Measurements from ENCODE around the gene GPR35.

The GPR35 gene

DNA sequence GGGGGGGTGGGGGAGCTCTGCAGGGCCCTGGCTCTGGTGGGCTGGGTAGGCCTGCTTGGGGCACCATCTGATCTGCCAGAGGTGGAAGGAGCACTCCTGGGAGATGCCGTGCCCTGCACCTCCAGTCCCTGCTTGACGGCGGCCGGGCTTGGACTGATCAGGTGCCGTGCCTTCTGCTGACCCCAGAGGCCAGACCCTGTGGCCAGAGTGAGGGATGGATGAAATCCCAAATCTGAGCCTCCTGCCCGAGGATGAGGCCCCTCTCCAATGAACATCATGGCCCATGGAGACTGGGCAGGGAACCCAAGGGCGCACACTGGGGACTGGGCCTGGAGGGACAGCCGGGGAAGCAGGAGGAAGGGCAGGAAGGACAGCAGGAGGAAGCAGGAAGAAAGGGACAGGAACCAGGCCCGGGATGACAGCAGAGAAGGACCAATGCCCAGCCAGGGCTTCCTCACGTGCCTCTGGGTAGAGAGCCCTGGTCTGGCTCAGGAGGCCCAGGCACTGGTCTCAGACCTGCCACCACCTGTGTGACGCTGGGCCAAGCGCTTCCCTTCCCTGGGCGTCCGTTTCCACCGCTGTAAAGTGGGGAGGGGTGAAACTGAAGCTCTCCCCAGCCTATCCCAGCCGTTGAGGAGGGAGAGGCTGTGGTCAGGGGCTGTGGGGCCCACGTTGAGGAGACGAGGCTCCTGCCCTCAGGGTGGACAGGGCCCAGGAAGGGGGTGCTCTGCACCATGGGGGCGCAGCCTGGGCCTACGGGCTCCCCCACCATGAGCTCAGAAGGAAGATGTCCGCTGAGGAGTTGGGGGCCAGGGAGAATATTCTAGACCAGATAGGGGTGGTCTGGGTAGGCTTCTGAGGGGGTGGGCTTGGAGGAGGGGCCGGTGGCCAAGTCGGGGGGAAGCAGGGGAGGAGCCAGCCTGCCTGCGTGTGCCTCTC, 1.0 kb upstream of the GPR35 start:
- peak; percentile 26 for DNase-seq

DNA sequence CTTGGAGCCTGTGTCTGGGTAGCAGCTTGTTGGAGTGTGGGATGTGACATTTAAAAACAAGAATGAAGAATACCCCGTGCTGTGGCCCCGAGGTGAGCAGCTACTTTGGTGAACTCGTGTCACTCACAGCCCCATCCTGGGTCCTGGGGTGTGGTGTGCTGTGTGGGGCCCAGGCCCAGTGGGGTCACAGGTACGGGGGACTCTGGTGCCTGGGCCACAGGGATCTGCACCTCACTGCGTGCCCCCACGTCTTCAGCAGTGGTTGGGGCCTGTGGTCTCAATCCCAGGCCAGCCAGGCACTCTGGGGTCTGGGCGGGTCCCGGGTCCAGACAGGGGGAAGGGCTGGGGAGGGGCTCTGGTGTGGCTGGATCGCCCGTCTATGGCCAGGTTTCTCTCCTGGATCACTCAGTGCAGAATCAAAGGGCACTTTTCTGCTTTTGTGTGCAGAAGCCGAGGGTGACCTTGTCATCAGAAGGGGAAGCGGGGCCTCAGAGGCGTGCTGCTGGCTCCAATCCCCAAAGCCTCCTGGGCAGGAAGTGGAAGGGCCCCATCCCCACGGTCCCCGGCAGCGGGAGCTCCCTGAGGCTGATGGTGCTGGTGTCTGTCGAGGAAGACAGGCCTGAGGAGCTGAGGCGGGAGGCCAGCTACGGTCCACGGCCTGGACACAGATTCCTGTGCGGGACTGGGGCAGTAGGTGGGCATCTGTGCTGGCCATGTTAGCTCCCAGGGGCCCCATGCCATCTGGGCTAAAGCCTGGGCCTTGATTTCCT, 1.4 kb downstream of the GPR35 start:
- DNase-seq, result peak; percentile 92

DNA sequence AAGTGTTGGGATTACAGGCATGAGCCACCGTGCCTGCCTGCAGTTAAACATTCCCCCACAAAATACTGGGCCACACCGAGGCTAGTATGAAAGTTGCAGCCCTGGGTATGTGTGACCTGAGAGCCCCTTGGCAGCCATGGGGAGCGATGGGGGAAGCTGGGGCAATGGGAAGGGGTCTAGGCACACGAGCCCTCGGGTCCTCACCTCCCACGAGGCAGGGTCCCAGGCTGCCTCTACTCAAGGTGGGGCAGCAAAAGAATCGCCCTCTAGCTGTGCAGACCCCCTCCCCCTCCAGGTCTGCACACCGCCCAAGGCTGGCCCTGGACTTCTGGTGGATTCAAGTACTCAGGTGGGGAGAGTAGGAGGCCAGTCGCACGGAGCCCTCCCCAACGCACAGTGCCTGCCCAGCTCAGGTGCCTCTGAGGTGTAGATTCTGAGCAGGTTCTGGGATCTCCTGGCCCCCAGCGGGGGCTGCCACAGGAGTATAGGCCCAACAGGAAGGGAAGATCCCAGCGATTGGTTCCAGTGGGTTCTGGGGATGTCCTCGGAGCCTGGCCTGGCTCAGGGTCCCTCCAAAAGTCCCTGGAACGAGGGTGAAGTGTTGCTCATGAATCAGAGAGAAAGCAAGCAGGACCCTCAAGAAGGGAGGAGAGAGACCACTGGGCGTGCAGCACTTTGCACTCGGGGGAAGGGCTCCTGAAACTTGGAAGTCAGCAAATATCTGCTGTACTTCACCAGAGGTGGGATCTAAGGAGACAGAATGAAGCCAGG, 2.6 kb downstream of the GPR35 start:
- DNase-seq, result no peak

DNA sequence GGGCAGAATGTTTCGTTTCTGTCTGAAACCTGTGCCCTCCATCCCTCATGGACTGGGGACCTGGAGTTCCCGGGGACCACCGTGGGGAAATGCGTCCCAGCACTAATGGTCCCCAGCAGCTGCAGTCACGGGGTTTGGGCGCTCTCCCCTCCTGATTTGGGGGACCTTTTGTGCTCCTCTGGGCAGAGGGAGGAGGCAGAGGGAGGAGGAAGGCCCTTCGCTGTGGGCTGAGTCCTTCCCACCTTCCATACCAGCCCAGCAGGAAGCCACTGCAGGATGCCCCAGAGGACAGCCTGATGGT, 3.2 kb downstream of the GPR35 start:
- no peak for DNase-seq

DNA sequence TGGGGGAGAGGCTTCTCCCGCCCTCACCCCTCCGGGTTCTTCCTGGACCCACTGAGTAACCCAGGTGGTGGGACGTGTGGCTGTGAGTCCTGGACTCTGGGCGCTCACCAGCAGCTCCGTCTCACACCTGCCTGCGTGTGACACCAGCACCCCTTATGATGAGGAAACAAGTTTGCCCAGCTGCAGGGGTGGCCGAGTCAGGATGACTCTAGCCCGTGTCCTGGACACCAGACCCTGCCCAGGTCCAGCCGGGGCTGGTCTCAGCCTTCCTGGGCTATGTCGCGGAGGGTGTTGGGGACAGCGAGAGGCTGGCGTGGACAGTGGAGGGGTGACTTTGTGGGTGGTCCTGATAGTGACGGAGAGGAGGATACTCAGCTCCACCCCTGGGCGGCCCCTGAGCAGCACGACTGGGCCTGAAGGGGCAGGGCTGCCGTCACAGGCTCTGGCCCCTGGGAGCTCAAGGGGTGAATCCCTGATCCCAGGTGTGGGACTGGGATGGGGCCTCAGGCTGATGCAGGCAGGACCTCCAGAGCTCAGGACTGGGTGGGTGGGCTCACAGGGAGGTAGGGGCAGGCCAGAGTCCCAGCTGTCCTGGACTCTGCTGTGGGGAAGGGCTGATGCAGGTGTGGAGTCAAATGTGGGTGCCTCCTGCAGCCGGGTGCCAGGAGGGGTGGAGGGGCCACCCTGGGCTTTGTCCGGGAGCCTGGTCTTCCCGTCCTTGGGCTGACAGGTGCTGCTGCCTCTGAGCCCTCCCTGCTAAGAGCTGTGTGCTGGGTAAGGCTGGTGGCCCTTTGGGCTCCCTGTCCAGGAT, 3.7 kb downstream of the GPR35 start:
- DNase-seq, result no peak

DNA sequence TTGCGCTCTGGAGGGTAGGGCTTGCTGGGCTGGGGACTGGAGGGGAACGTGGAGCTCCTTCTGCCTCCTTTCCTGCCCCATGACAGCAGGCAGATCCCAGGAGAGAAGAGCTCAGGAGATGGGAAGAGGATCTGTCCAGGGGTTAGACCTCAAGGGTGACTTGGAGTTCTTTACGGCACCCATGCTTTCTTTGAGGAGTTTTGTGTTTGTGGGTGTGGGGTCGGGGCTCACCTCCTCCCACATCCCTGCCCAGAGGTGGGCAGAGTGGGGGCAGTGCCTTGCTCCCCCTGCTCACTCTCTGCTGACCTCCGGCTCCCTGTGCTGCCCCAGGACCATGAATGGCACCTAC, 4.3 kb downstream of the GPR35 start:
- DNase-seq, result no peak

DNA sequence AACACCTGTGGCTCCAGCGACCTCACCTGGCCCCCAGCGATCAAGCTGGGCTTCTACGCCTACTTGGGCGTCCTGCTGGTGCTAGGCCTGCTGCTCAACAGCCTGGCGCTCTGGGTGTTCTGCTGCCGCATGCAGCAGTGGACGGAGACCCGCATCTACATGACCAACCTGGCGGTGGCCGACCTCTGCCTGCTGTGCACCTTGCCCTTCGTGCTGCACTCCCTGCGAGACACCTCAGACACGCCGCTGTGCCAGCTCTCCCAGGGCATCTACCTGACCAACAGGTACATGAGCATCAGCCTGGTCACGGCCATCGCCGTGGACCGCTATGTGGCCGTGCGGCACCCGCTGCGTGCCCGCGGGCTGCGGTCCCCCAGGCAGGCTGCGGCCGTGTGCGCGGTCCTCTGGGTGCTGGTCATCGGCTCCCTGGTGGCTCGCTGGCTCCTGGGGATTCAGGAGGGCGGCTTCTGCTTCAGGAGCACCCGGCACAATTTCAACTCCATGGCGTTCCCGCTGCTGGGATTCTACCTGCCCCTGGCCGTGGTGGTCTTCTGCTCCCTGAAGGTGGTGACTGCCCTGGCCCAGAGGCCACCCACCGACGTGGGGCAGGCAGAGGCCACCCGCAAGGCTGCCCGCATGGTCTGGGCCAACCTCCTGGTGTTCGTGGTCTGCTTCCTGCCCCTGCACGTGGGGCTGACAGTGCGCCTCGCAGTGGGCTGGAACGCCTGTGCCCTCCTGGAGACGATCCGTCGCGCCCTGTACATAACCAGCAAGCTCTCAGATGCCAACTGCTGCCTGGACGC, 4.9 kb downstream of the GPR35 start:
- no peak for DNase-seq

DNA sequence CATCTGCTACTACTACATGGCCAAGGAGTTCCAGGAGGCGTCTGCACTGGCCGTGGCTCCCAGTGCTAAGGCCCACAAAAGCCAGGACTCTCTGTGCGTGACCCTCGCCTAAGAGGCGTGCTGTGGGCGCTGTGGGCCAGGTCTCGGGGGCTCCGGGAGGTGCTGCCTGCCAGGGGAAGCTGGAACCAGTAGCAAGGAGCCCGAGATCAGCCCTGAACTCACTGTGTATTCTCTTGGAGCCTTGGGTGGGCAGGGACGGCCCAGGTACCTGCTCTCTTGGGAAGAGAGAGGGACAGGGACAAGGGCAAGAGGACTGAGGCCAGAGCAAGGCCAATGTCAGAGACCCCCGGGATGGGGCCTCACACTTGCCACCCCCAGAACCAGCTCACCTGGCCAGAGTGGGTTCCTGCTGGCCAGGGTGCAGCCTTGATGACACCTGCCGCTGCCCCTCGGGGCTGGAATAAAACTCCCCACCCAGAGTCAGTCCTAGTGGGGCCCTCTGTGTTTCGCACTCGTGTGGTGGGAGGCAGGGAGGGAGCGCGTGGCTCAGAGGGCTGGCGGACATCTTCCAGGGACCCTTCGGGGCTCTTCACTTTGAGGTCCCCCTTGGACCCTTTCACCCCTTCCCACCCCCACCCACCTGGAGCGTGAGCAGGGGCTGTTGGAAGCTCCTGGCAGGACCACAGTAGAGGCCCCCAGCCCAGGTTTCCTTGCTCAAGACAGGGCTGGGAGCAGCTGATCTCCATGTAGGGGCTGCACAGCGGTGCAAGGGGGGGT, 5.7 kb downstream of the GPR35 start:
- DNase-seq, result no peak

DNA sequence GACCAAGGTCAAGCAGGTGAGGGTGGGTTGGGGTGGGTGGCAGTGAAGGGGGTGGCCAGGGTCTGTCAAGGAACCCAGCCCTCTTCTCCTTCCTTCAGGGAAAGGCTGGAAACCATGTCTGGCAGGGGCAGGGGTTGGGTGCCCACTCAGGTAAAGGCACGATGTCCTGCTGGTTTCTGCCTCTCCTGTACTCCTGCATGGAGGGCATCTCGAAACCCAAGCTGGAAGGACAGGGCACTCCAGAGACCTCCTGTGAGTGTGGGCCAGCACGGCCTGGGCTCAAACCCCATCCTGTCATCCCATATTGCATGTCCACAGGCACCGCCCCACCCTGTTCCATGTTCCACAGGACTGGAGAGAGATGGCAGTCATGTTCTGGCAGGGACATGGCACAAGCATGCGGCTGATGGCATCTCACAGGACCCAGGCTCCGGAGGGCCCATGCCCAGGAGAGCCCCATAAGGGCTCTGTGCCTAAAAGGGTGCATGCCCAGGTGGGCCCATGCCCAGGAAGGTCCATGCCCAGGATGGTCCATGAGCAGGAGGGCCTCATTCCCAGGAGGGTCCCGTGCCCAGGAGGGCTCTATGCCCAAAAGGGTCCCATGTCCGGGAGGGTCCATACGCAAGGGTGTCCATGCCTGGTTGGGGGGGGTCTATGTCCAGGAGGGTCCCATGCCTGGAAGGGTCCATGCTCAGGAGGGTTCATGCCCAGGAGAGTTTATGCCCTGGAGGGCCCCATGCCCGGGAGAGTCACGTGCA, 6.4 kb downstream of the GPR35 start:
- no peak for DNase-seq

DNA sequence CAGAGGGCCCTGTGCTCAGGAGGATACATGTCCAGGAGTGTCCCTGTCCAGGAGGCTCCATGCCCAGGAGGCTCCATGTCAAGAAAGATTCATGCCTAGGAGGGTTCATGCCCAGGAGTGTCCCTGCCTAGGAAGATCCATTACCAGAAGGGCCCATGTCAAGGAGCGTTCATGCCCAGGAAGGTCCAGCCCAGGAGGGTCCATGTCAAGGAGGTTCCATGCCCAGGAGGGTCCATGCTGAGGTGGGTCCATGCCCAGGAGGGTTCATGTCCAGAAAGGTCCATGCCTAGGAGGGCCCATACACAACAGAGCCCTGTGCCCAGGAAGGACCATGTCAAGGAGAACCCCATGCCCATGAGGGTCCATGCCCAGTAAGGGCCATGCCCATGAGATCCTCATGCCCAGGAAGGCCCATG, 7.0 kb downstream of the GPR35 start:
- DNase-seq, result no peak

DNA sequence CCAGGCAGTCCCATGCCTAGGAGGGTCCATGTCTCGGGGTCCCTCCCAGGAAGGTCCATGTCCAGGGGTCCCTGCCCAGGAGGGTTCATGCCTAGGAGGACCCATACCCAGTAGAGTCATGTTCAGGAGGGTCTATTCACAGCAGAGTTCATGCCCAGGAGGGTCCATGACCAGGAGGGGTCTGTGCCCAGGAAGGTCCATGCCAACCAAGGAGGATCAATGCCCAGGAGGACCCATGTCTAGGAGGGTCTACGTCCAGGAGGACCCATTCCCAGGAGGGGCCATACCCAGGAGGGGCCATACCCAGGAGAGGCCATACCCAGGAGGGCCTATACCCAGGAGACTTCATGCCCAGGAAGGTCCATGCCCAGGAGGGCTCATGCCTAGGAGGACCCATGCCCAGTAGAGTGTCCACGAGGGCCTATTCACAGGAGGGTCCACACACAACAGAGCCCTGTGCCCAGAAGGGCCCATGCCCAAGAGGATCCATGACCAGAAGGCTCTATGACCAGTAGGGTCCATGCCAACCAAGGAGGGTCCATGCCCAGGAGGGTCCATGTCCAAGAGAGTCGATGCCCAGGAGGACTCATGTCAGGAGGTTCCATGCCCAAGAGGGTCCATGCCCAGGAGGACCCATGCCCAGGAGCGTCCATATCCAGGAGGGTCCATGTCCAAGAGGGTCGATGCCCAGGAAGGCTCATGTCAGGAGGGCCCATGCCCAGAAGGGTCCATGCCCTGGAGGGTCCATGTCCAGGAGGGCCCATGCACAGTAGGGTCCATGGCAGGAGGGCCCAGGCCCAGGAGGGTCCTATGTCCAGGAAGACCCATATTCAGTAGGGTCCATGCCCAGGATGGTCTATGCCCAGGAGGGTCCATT, 10.1 kb downstream of the GPR35 start:
- no peak for DNase-seq

DNA sequence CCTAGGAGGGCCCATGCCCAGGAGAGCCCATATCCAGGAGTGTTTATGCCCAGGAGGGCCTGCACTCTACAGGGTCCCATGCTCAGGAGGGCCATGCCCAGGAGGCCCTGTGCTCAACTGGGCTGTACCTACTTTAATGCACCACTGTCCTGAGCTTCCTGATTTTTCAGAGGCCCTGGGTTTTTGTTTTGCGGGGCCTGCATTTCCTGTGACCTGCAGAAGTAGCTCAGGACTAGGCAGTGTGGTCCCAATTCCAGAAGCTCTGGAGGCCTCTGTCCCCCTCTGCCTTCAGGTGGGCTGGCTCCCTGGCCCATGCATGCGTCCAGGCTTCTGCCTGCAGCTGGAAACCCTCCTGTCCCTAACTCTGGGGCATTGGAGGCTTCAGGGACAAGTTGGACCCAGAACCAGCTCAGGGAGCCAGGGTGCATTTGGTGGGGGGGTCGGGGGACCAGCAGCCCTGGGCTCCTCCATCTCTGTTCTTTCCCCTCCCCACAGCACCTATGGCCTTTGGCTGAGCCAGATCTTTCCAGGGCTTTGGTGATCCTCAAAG, 10.8 kb downstream of the GPR35 start:
- DNase-seq, result peak; percentile 1

DNA sequence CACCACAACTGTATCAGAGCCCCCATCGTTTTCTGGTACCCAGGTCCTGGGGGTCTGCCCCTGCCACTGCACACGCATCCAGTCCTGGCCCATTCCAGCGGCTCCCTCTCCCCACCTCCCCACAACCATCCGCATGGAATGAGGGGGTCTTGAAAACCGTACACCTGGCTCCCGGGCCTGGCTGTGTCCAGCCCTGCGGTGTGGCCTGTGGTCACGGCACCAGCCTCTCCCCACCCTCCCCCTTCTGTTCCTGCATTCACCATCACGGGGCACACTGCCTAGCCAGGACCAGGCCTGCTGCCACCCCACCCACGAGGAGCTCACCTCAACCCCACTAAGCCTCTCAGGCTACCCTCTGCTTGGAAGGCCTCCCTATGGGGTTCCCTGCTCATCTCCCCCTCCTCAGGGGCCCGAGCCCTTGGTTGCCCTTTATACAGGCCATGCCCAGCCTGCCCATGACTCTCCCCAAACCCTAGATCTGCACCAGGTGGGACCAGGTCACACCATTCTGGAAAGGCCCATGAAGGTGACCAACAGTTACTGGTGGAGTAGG, 11.4 kb downstream of the GPR35 start:
- DNase-seq, result no peak

DNA sequence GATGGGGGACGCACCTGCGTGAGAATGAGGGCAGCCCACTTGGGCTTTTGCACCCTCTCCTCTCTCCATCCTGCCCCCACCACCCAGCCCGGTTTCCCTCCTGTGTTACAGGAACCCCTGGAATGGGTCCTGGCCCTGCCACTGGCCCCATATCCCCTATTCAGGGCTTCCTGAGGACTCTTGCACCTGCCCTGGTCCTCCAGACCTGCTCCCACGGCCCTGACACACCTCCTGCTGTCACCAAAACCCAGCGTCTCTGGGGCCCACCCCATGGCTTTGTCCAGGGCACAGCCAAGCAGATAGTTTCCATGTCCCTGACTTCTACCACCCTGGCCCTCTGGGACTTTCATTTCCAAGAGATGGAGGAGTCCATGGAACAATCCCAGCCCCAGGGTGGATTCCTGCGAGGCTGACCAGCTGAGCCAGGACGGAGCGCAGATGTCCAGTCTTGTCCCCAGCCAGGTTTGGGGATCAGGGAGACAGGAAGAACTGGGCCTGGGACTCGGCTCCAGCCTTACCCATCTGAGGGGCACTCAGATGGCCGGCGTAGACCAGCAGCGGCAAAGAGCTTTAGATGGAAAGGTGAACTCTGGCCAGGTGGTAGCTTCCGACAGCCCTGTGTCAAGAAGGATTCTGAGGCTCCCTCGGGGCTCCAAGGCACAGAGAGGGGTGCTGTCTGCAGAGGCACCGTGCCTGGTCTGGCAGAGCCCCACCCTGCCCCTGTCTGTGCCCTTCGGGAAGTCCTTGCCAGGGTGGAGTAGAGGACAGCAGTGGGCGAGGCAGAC, 12.0 kb downstream of the GPR35 start:
- no peak for DNase-seq

DNA sequence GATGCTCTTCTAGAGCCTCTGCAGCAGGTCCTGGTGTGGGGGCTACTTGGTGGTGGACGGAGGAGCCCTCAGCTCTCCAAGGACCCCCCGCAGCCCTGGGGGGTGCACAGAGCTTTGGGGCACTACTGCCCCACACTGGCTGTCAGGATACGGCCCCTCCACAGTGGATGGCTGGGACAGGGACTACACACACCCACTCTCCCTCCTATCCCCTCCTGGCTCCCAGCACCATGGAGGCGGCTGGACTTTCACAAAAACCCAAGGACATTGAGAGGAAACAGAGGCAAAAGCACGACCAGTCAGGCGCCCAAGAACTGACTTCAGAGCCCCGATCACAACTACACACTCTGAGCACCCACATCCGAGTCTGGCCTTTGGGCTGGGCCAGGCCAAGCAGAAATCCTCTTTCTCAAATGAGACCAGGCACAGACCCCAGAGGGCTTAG, 12.6 kb downstream of the GPR35 start:
- DNase-seq, result no peak

DNA sequence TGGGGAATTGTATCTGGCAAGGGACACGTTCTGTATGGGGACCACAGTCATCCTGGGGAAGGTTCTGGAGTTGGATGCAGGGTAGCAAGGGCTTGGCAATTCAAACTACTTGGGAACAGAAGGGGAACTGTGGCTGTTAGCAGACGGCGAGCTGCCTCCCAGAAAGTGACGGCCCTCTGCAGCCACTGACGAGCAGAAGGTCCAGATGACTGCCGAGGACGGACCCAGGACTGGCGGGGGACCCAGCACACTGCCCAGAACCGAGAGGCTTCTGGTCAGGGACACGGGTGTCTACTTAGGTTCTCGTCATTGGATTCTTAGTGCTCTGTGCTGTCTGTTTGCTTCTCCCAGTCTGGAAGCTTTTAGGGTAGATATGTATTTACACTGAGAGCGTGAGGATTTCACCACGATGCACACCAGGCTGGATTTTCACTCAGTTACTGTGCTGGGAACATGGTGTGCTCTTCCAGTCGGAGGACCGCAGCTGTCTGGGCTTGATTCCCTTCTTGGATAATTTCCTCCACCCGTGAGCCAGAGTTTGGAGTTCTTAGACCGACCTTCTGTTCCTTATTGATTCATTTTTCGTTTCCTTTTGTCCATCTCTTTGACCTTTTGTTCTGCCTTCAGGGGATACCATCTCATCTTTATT, 13.4 kb downstream of the GPR35 start:
- DNase-seq, result no peak

DNA sequence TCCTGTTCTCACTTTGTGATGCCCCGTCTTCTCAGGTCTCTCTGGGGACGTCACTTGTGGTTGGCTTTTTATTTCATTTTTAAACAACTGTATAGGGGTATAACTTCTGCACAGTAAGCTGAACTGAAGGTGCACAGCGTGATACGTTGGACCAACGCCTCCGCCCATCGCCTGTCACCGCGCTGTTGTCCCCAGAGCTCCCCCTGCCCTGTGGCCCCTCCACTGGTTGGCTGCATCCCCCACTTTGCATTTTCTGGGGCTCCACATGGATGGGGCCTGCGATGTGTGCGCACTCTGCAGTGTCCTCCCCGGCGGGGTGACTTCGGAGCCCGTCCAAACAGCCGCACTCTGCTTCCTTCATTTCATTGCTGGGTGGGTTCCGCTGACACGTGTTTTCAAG, 14.3 kb downstream of the GPR35 start:
- no peak for DNase-seq

Measured in MV-4-11 (cell line).